Loucy (cell line): ENCODE data around the gene MCM3AP.

Experiments
- H2AFZ ChIP-seq: fragments of 200-600 bp; sonication (generic); 2 replicates; pipeline ENCODE4 v1.6.0; 2016; ENCODE audit warnings: antibody characterized with exemption, mild to moderate bottlenecking, low read length, moderate library complexity
- H3F3A ChIP-seq: fragments of 200-600 bp; 2 replicates; pipeline ENCODE4 v1.6.0; 2016; ENCODE audit warnings: antibody characterized with exemption, low read depth, mild to moderate bottlenecking
- H3K27me3 ChIP-seq: fragments of 200-600 bp; sonication (generic); 2 replicates; pipeline ENCODE4 v1.6.1; 2014; ENCODE audit warnings: low read length, mild to moderate bottlenecking; ENCODE audit not compliant: insufficient read depth, poor library complexity, severe bottlenecking
- H3K36me3 ChIP-seq: fragments of 200-600 bp; sonication (generic); 2 replicates; pipeline ENCODE4 v1.6.1; 2016; ENCODE audit warnings: low read length; ENCODE audit not compliant: insufficient read depth
- H3K4me1 ChIP-seq: fragments of 200-600 bp; sonication (generic); 2 replicates; pipeline ENCODE4 v1.5.1; 2014; ENCODE audit warnings: low read length, mild to moderate bottlenecking; ENCODE audit not compliant: insufficient read depth, poor library complexity, severe bottlenecking
- H3K4me2 ChIP-seq: fragments of 200-600 bp; sonication (generic); 2 replicates; pipeline ENCODE4 v1.6.0; 2014; ENCODE audit warnings: antibody characterized with exemption, low read length, low read depth, mild to moderate bottlenecking; ENCODE audit not compliant: poor library complexity, severe bottlenecking
- H3K4me3 ChIP-seq: fragments of 200-600 bp; sonication (generic); 2 replicates; pipeline ENCODE4 v1.5.1; 2014; ENCODE audit warnings: low read length, mild to moderate bottlenecking, mixed read lengths; ENCODE audit not compliant: poor library complexity, severe bottlenecking
- H3K79me2 ChIP-seq: fragments of 200-600 bp; sonication (generic); 2 replicates; pipeline ENCODE4 v1.6.1; 2014; ENCODE audit warnings: low read length; ENCODE audit not compliant: insufficient read depth
- H3K9ac ChIP-seq: fragments of 200-600 bp; sonication (generic); 2 replicates; pipeline ENCODE4 v1.6.0; 2014; ENCODE audit warnings: mild to moderate bottlenecking, low read depth, low read length, moderate library complexity; ENCODE audit not compliant: poor library complexity, severe bottlenecking
- H3K9me2 ChIP-seq: fragments of 200-600 bp; sonication (generic); replicated peaks from 2 replicates; pipeline ENCODE4 v1.6.1; 2016; ENCODE audit warnings: low read depth, low read length, mixed read lengths
- H3K9me3 ChIP-seq: fragments of 200-600 bp; sonication (generic); 2 replicates; pipeline ENCODE4 v1.6.1; 2014; ENCODE audit warnings: mild to moderate bottlenecking, antibody characterized with exemption, low read length, low read depth; ENCODE audit not compliant: insufficient read depth
- H4K20me1 ChIP-seq: fragments of 200-600 bp; sonication (generic); 2 replicates; pipeline ENCODE4 v1.6.0; 2014; ENCODE audit warnings: antibody characterized with exemption, low read length, mild to moderate bottlenecking; ENCODE audit not compliant: insufficient read depth, poor library complexity, severe bottlenecking
- EZH2phosphoT487 ChIP-seq: fragments of 200-600 bp; IDR thresholded peaks from 2 replicates; pipeline ENCODE4 v1.6.1; 2018; ENCODE audit warnings: antibody characterized with exemption, mild to moderate bottlenecking, moderate library complexity, borderline replicate concordance
- TF ChIP-seq, protein P1 (sequence below): fragments of 200-600 bp; sonication (generic); conservative IDR thresholded peaks from 2 replicates; pipeline ENCODE4 v1.5.1; 2014; ENCODE audit warnings: mild to moderate bottlenecking, antibody characterized with exemption, low read length

Gene MCM3AP

DNA sequence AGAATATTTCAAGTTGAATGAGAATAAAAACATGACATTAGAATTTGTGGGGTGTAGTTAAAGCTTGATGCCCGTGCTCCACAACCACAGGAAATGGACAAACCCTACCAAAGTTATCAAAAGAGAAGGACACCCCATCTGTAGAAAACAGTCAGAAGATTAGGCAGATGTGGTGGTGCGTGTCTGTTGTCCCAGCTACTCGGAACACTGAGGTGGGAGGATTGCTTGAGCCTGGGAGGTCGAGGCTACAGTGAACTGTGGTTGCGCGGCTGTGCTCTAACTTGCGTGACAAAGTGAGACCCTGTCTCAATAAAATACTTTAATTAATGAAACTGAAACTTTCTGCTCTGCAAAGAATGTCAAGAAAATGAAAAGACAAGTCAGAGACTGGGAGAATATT is 99.7 kb downstream of the MCM3AP start:
- Histone ChIP-seq H3K9me3 (no peaks in the 10 kb centered on the region), H3F3A (no peaks in the 10 kb centered on the region), H3K9me2 (no peaks in the 10 kb centered on the region), H3K79me2 (no peaks in the 10 kb centered on the region), H4K20me1 (no peaks in the 10 kb centered on the region), H3K4me3 (peak overlapping the region; percentile 100), H3K4me1 (peaks cover 22% of the 10 kb centered on the region), H3K36me3 (peaks cover 6% of the 10 kb centered on the region; the same call in 1 of the 2 replicates), H3K9ac (peak overlapping the region; percentile 72), H3K27me3 (no peaks in the 10 kb centered on the region), H3K4me2 (peak overlapping the region; percentile 82), H2AFZ (peak overlapping the region; percentile 92; the same call in 1 of the 2 replicates)
- TF ChIP-seq, protein P1, sequence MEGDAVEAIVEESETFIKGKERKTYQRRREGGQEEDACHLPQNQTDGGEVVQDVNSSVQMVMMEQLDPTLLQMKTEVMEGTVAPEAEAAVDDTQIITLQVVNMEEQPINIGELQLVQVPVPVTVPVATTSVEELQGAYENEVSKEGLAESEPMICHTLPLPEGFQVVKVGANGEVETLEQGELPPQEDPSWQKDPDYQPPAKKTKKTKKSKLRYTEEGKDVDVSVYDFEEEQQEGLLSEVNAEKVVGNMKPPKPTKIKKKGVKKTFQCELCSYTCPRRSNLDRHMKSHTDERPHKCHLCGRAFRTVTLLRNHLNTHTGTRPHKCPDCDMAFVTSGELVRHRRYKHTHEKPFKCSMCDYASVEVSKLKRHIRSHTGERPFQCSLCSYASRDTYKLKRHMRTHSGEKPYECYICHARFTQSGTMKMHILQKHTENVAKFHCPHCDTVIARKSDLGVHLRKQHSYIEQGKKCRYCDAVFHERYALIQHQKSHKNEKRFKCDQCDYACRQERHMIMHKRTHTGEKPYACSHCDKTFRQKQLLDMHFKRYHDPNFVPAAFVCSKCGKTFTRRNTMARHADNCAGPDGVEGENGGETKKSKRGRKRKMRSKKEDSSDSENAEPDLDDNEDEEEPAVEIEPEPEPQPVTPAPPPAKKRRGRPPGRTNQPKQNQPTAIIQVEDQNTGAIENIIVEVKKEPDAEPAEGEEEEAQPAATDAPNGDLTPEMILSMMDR = no peak
- no peak for TF ChIP-seq EZH2phosphoT487
